Activated CD4-positive, alpha-beta memory T cell treated with anti-CD3 and anti-CD28 coated beads, Interleukin-2, amount 10 ng/mL, durations not matched to agents 7 days and 5 days (primary cell): ENCODE measurements around the gene HLCS. TPM values are rescaled to one million over a fixed set of nuclear protein-coding genes. Genes with fewer than 3 reads are reported as not detected.

Experiments used
- CTCF ChIA-PET: fragments of 350-600 bp; sonication (Branson Sonifier 250); formaldehyde crosslinking; loops from one replicate; lab custom pipeline; 2021; ENCODE audit warnings: antibody characterized with exemption, inconsistent platforms; lab: Charles Lee
- POLR2A ChIA-PET: fragments of 350-600 bp; sonication (Branson Sonifier 250); formaldehyde crosslinking; loops from one replicate; lab custom pipeline; 2021; ENCODE audit warnings: antibody characterized with exemption; lab: Charles Lee
- DNase-seq: peaks from one replicate; pipeline ENCODE4 v3.0.0-alpha.2; 2020
- H3K27ac Mint-ChIP-seq: one replicate; pipeline ENCODE4 v1.8.0; 2021; ENCODE audit warnings: mild to moderate bottlenecking, mixed read lengths
- H3K27me3 Mint-ChIP-seq: one replicate; pipeline ENCODE4 v1.8.0; 2021; ENCODE audit warnings: mixed read lengths
- H3K36me3 Mint-ChIP-seq: one replicate; pipeline ENCODE4 v1.8.0; 2021; ENCODE audit warnings: low read depth, mixed read lengths
- H3K4me1 Mint-ChIP-seq: one replicate; pipeline ENCODE4 v1.8.0; 2021; ENCODE audit warnings: mixed read lengths
- H3K4me3 Mint-ChIP-seq: one replicate; pipeline ENCODE4 v1.8.0; 2021; ENCODE audit warnings: mild to moderate bottlenecking, mixed read lengths
- H3K9me3 Mint-ChIP-seq: one replicate; pipeline ENCODE4 v1.8.0; 2021; ENCODE audit warnings: mixed read lengths
- total RNA-seq, 2 experiments: library from RNA; stranded (reverse); gene quantifications; one replicate each; pipeline ENCODE4 v1.2.3, GENCODE V29; 2021

HLCS gene
- total RNA-seq, 2 experiments from 2014 or later: 13.3 to 13.9 TPM

- no peaks in the 10 kb centered on the region for H3K36me3 Mint-ChIP-seq
- DNase-seq: no peak
- no peaks in the 10 kb centered on the region for H3K9me3 Mint-ChIP-seq
- CTCF ChIA-PET: no interaction called here
- POLR2A ChIA-PET: no interaction called here
- H3K27ac Mint-ChIP-seq: no peak overlapping the region
- H3K4me3 Mint-ChIP-seq: no peak overlapping the region
- no peaks in the 10 kb centered on the region for H3K4me1 Mint-ChIP-seq
- H3K27me3 Mint-ChIP-seq: no peaks in the 10 kb centered on the region
Measured at GRCh38 chr21:36810443-36810842, 156.0 kb downstream of the HLCS start.

- CTCF ChIA-PET: no interaction called here
- DNase-seq: no peak
- H3K36me3 Mint-ChIP-seq: no peaks in the 10 kb centered on the region
- H3K27me3 Mint-ChIP-seq: no peaks in the 10 kb centered on the region
- no peaks in the 10 kb centered on the region for H3K9me3 Mint-ChIP-seq
- no peak overlapping the region for H3K4me3 Mint-ChIP-seq
- no peak overlapping the region for H3K27ac Mint-ChIP-seq
- H3K4me1 Mint-ChIP-seq: no peaks in the 10 kb centered on the region
- POLR2A ChIA-PET: no interaction called here
Measured at GRCh38 chr21:36807422-36807928, 159.0 kb downstream of the HLCS start.

- Mint-ChIP-seq H3K4me3 (no peak overlapping the region), H3K9me3 (peaks cover 2% of the 10 kb centered on the region), H3K4me1 (no peaks in the 10 kb centered on the region), H3K27ac (no peak overlapping the region), H3K27me3 (no peaks in the 10 kb centered on the region), H3K36me3 (no peaks in the 10 kb centered on the region)
- POLR2A ChIA-PET: no interaction called here
- DNase-seq: no peak
- CTCF ChIA-PET: no interaction called here
Measured at GRCh38 chr21:36806103-36806502, 160.4 kb downstream of the HLCS start.

GRCh38 chr21:36804874-36805611, 161.4 kb downstream of the HLCS start:
- Mint-ChIP-seq H3K4me3 (no peak overlapping the region), H3K36me3 (no peaks in the 10 kb centered on the region), H3K4me1 (no peaks in the 10 kb centered on the region), H3K27me3 (no peaks in the 10 kb centered on the region), H3K9me3 (peaks cover 2% of the 10 kb centered on the region), H3K27ac (no peak overlapping the region)
- no peak for DNase-seq
- ChIA-PET POLR2A (no interaction called here), CTCF (no interaction called here)

DNA sequence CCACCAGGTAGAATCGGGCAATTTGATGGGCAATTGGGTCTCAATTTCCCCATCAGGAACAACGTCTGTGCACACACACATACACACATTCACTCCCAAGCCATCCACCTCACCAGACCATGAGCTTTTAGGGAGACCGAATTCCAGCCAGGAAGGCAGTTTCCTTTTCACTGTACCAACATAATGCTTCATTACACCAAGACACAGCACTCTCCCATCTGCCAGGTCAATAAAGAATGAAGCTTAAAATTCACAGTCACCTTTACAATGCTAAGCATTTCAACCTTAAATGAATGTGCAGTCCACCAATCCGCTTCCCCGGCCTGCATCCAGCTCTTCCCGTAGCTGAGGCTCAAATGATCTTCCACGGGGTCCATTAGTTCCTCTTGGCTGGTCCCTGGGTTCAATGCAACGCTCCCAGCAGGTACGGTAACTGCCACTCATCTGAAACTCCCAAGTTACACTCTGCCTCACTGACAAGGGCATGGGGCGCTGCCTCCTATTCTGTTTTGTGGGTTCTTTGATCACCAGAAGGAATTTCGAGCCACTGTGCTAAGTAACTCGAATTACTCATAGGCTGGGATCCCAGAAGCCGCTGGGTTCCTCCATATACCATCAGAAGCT, 162.5 kb downstream of the HLCS start:
- Mint-ChIP-seq H3K36me3 (no peaks in the 10 kb centered on the region), H3K27me3 (no peaks in the 10 kb centered on the region), H3K27ac (no peak overlapping the region), H3K4me3 (no peak overlapping the region), H3K9me3 (peaks cover 7% of the 10 kb centered on the region), H3K4me1 (no peaks in the 10 kb centered on the region)
- ChIA-PET CTCF (no interaction called here), POLR2A (no interaction called here)
- DNase-seq: no peak

DNA sequence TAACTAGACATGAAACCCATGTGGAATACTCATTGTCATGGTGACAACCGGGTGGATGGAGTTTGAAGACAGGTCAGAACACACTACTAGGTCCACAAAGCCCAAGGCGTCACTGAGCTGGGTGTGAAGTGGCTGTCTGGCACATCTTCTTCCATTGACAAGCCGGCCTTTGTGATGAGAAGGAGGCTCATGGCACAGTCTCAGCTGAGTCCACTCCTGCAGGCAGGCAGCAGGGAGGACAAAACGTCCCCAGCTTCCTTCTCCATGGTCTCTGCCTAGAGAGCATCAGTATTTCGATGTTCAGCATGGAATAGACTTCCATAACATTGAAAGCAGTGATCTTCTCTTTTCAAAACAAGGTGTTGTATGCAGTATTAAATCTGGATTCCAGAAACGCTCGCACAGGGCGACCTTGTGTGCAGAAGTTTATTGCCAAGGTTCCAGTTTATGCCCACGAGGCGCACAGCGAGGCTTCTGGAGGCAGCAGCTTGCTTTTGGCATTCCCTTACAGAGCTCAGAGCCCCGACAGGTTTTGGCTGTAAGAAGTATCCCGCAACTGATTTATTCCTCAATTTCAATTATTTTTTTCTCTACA, 163.3 kb downstream of the HLCS start:
- Mint-ChIP-seq H3K27me3 (no peaks in the 10 kb centered on the region), H3K9me3 (peaks cover 7% of the 10 kb centered on the region), H3K36me3 (no peaks in the 10 kb centered on the region), H3K27ac (no peak overlapping the region), H3K4me3 (no peak overlapping the region), H3K4me1 (no peaks in the 10 kb centered on the region)
- ChIA-PET CTCF (no interaction called here), POLR2A (no interaction called here)
- DNase-seq: no peak

- Mint-ChIP-seq H3K36me3 (peaks cover 3% of the 10 kb centered on the region), H3K27me3 (no peaks in the 10 kb centered on the region), H3K4me1 (no peaks in the 10 kb centered on the region), H3K9me3 (peaks cover 19% of the 10 kb centered on the region), H3K4me3 (no peak overlapping the region), H3K27ac (no peak overlapping the region)
- POLR2A ChIA-PET: no interaction called here
- DNase-seq: no peak
- CTCF ChIA-PET: no interaction called here
Measured at GRCh38 chr21:36800734-36801133, 165.7 kb downstream of the HLCS start.

- Mint-ChIP-seq H3K4me3 (no peak overlapping the region), H3K36me3 (peaks cover 3% of the 10 kb centered on the region), H3K27ac (no peak overlapping the region), H3K9me3 (peaks cover 19% of the 10 kb centered on the region), H3K27me3 (no peaks in the 10 kb centered on the region), H3K4me1 (no peaks in the 10 kb centered on the region)
- ChIA-PET POLR2A (no interaction called here), CTCF (no interaction called here)
- DNase-seq: no peak
Measured at GRCh38 chr21:36799869-36800268, 166.6 kb downstream of the HLCS start.

- Mint-ChIP-seq H3K27ac (no peak overlapping the region), H3K36me3 (peaks cover 3% of the 10 kb centered on the region), H3K9me3 (peaks cover 19% of the 10 kb centered on the region), H3K27me3 (no peaks in the 10 kb centered on the region), H3K4me1 (no peaks in the 10 kb centered on the region), H3K4me3 (no peak overlapping the region)
- ChIA-PET CTCF (no interaction called here), POLR2A (no interaction called here)
- no peak for DNase-seq
Measured at GRCh38 chr21:36798491-36798890, 168.0 kb downstream of the HLCS start.

- Mint-ChIP-seq H3K4me1 (no peaks in the 10 kb centered on the region), H3K9me3 (peaks cover 17% of the 10 kb centered on the region), H3K36me3 (peaks cover 3% of the 10 kb centered on the region), H3K4me3 (no peak overlapping the region), H3K27ac (no peak overlapping the region), H3K27me3 (no peaks in the 10 kb centered on the region)
- POLR2A ChIA-PET: no interaction called here
- CTCF ChIA-PET: no interaction called here
- no peak for DNase-seq
Measured at GRCh38 chr21:36796070-36796469, 170.4 kb downstream of the HLCS start.

GRCh38 chr21:36792505-36792967, 173.9 kb downstream of the HLCS start:
- no peak for DNase-seq
- Mint-ChIP-seq H3K36me3 (no peaks in the 10 kb centered on the region), H3K9me3 (peaks cover 8% of the 10 kb centered on the region), H3K27ac (no peak overlapping the region), H3K4me3 (no peak overlapping the region), H3K27me3 (no peaks in the 10 kb centered on the region), H3K4me1 (no peaks in the 10 kb centered on the region)
- ChIA-PET CTCF (no interaction called here), POLR2A (no interaction called here)

DNA sequence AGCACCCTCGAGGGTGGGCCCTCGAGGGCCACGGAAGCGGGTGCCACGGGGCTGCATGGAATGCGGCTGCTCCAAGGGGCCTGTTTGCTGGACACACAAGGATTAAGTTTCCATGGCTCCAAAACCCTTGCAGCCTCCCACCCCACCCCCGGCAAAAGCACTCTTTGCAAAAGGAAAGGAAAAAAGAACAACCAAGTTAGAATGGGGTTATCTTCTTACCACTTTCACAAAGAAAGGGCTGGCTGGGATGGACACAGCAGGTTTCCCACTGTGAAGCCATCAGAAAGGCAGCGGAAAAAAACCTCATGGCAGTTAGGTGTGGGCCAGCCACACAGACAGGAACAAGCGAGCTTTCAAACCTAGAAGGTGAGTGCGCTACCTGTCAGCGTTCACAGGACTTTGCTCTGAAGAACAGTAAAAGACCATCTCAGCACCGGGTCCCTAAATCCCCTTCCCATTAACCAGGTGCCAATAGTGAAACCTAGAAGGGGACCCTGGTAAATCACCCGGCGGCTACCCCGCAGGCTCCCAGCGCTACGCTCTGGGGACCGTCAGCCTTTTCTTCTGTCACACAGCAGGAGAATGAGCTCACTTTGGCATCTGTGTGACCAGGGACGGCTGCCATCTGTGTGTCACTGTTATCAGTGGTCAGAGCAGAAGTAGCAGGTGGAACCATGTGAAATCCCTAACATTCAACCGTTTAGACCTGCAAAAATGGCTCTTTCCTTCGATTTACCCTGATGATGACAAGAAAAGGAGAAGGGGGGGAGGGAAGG, 174.6 kb downstream of the HLCS start:
- CTCF ChIA-PET: no interaction called here
- Mint-ChIP-seq H3K9me3 (peaks cover 6% of the 10 kb centered on the region), H3K27ac (no peak overlapping the region), H3K27me3 (no peaks in the 10 kb centered on the region), H3K4me1 (no peaks in the 10 kb centered on the region), H3K4me3 (no peak overlapping the region), H3K36me3 (no peaks in the 10 kb centered on the region)
- POLR2A ChIA-PET: no interaction called here
- no peak for DNase-seq

DNA sequence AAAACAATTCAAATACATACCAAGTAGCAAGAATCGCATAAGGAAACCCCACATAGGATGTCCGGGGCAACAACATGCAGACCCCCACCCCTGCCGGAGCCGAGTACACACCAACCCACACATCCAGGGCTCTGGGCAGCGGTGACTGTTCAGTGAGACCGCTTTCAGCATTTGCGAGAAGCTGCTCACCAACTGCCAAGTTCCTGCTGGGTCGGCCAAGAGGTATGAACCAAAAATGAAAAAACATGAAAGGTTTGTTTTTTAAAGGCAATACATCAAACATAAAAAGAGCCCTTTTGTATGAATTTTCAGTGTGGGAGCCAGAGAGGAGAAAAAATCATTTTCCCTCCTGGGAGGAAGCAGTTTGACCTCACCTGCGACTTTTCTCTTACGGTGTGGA, 175.3 kb downstream of the HLCS start:
- DNase-seq: no peak
- no peak overlapping the region for H3K4me3 Mint-ChIP-seq
- peaks cover 3% of the 10 kb centered on the region for H3K9me3 Mint-ChIP-seq
- ChIA-PET CTCF (no interaction called here), POLR2A (no interaction called here)
- no peaks in the 10 kb centered on the region for H3K4me1 Mint-ChIP-seq
- H3K27ac Mint-ChIP-seq: no peak overlapping the region
- H3K36me3 Mint-ChIP-seq: no peaks in the 10 kb centered on the region
- no peaks in the 10 kb centered on the region for H3K27me3 Mint-ChIP-seq
